ENCODE data around the gene HAND1. TPM values are rescaled to one million over a fixed set of nuclear protein-coding genes. Genes with fewer than 3 reads are reported as not detected.

HAND1 gene
- total RNA-seq, 1 donor from 2014 or later = 0.21 TPM

DNA sequence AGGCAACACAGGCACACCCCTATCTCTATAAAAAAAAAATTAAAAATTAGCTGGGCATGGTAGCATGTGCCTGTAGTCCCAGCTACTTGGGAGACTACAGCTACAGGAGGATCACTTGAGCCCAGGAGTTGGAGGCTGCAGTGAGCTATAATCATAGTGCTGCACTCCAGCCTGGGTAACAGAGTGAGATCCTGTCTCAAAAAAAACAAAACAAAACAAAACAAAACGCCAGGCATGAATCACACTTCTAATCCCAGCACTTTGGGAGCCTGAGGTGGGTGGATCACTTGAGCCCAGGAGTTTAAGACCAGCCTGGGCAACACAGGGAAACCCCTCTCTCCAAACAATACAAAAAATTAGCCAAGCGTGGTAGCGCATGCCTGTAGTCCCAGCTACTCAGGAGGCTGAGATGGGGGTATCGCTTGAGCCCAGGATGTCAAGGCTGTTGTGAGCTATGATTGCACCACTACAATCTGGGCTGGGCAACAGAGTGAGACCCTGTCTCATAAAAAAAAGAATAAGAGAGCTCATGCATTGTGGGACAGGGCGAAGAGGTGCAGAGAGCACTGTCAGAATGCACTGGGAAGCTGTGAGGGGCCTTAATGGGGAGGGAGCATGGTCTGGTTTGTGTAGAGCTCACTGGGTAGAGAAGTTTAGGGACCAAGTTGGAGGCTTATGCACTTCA is 40.6 kb downstream of the HAND1 start:
- no peaks in the 10 kb centered on the region for H3K27me3 ChIP-seq (ENCODE audit: low read depth)
- H3K4me1 ChIP-seq = no peaks in the 10 kb centered on the region
- ATAC-seq = no peak
- no peak overlapping the region for H3K4me3 ChIP-seq
- TF ChIP-seq, protein P1, sequence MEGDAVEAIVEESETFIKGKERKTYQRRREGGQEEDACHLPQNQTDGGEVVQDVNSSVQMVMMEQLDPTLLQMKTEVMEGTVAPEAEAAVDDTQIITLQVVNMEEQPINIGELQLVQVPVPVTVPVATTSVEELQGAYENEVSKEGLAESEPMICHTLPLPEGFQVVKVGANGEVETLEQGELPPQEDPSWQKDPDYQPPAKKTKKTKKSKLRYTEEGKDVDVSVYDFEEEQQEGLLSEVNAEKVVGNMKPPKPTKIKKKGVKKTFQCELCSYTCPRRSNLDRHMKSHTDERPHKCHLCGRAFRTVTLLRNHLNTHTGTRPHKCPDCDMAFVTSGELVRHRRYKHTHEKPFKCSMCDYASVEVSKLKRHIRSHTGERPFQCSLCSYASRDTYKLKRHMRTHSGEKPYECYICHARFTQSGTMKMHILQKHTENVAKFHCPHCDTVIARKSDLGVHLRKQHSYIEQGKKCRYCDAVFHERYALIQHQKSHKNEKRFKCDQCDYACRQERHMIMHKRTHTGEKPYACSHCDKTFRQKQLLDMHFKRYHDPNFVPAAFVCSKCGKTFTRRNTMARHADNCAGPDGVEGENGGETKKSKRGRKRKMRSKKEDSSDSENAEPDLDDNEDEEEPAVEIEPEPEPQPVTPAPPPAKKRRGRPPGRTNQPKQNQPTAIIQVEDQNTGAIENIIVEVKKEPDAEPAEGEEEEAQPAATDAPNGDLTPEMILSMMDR (IDR thresholded peaks at IDR 0.05) = no peak
- intact Hi-C loops (cut with DNase I) = no loop called here
- no peak overlapping the region for H3K27ac ChIP-seq
- DNase-seq = no peak
- peaks cover 78% of the 10 kb centered on the region for H3K36me3 ChIP-seq
- H3K9me3 ChIP-seq = no peaks in the 10 kb centered on the region

DNA sequence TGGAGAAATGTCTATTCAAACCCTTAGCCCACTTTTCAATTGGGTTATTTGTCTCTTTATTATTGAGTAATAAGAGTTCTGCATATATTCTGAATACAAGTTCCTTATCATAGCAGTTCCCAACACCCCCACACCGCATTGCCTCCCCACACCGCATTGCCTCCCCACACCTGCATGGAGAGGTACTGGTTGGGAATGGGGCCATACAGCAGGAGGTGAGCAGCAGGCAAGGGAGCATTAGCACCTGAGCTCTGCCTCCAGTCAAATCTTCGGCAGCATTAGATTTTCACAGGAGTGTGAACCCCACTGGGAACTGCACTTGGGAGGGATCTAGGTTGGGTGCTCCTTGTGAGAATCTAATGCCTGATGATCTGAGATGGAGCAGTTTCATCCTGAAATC is 42.8 kb downstream of the HAND1 start:
- TF ChIP-seq, protein P1 (IDR thresholded peaks at IDR 0.05) = no peak
- no peak overlapping the region for H3K27ac ChIP-seq
- no peaks in the 10 kb centered on the region for H3K4me1 ChIP-seq
- no peak for ATAC-seq
- H3K36me3 ChIP-seq = peaks cover 56% of the 10 kb centered on the region
- no peak for DNase-seq
- no peaks in the 10 kb centered on the region for H3K27me3 ChIP-seq (ENCODE audit: low read depth)
- H3K9me3 ChIP-seq = no peaks in the 10 kb centered on the region
- intact Hi-C loops (cut with DNase I) = no loop called here
- no peak overlapping the region for H3K4me3 ChIP-seq

DNA sequence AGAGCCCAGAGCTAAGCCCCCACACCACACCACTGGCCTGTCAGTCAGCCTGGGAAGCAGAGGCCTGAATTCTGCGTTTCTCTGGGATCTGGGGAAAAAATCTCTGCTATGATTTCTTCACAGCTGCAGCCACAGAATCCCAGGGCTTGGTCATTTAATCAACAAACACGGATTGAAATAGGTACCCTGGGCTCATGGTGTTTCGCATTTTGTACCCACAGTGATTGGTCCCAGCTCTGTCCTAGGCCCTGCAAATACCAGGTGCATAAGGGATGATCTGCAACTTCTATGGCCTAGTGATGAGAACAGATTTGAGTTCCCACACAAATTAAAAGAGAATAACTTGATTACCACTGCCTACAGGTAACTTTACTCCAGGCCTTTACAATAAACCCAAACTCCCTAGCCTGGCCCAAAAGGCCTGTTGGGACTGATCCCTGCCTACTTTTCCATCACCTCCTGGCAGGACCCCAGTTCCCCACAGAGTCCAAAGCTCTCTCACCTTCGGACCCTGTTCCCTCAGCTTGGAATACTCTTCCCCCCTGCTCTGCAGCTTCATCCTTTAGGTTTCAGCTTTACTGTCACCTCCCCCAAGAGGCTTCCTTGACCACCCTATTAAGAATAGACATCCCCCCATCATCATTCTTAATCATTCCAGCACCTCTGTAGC is 46.9 kb downstream of the HAND1 start:
- no peaks in the 10 kb centered on the region for H3K9me3 ChIP-seq
- no peak overlapping the region for H3K4me3 ChIP-seq
- TF ChIP-seq, protein P1 (IDR thresholded peaks at IDR 0.05) = no peak
- intact Hi-C loops (cut with DNase I) = no loop called here
- no peaks in the 10 kb centered on the region for H3K4me1 ChIP-seq
- no peak overlapping the region for H3K27ac ChIP-seq
- DNase-seq (no peak), ATAC-seq (no peak)
- no peaks in the 10 kb centered on the region for H3K27me3 ChIP-seq (ENCODE audit: low read depth)
- peaks cover 14% of the 10 kb centered on the region for H3K36me3 ChIP-seq

DNA sequence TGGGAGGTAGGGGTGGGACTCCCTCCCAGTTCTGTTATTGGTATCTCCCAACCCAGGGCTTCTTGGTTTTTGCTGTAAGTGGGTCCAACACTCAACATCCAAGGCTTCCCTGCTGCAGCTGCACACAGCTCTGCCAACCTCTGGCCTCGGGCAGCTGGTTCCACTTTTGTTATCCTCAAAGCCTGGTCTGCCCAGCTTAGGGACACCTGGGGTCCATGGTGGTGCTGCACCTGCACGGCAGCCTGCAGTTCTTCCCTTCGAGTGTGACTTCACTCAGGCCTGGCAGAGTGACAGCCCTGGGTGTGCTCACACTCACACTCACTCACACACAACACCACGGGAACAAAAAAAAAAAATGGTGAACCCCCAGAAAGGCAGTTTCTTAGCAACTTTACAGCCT is 47.6 kb downstream of the HAND1 start:
- ATAC-seq (no peak), DNase-seq (no peak)
- no peak overlapping the region for H3K4me3 ChIP-seq
- no peaks in the 10 kb centered on the region for H3K27me3 ChIP-seq (ENCODE audit: low read depth)
- TF ChIP-seq, protein P1 (IDR thresholded peaks at IDR 0.05) = no peak
- no peak overlapping the region for H3K27ac ChIP-seq
- intact Hi-C loops (cut with DNase I) = no loop called here
- no peaks in the 10 kb centered on the region for H3K9me3 ChIP-seq
- H3K4me1 ChIP-seq = no peaks in the 10 kb centered on the region
- H3K36me3 ChIP-seq = peaks cover 9% of the 10 kb centered on the region

DNA sequence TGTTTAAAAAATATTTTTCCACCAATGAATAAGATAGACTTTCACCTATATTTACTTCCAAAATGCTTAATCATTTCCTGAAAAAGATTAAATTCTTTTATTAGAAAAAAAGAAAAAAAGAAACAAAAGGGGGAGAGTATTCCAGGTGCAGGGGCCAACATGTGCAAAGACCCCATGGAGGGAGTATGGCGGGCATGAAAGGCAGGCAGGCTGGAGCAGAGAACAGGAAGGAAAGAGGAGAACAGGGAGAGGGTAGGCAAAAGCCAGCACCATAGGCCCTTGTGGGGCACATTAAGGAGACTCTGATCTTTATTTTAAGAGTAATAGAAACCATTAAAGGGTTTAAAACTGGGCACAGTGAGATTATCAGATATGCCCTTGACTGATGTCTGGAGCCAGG is 48.7 kb downstream of the HAND1 start:
- H3K36me3 ChIP-seq = no peaks in the 10 kb centered on the region
- no peak overlapping the region for H3K27ac ChIP-seq
- DNase-seq = no peak

More for the DNA sequence above, 48.7 kb downstream of the HAND1 start:
- intact Hi-C loops (cut with DNase I) = no loop called here
- H3K9me3 ChIP-seq = no peaks in the 10 kb centered on the region
- TF ChIP-seq, protein P1 (IDR thresholded peaks at IDR 0.05) = no peak
- no peaks in the 10 kb centered on the region for H3K4me1 ChIP-seq
- no peak overlapping the region for H3K4me3 ChIP-seq
- ATAC-seq = no peak
- no peaks in the 10 kb centered on the region for H3K27me3 ChIP-seq (ENCODE audit: low read depth)
